MM.1S (cell line): ENCODE data around the gene ALX1.

Experiments
- DNase-seq: peaks from one replicate; pipeline ENCODE4 v3.0.0-alpha.2; 2015
- H2AFZ ChIP-seq: fragments of 300-600 bp; sonication (generic); 2 replicates; pipeline ENCODE4 v1.6.0; 2016; ENCODE audit warnings: antibody characterized with exemption, low read length
- H3F3A ChIP-seq: fragments of 300-600 bp; sonication (generic); 2 replicates; pipeline ENCODE4 v1.6.1; 2016; ENCODE audit warnings: mild to moderate bottlenecking, antibody characterized with exemption, low read length, moderate library complexity, mixed read lengths; ENCODE audit not compliant: insufficient read depth
- H3K27ac ChIP-seq: fragments of 300-600 bp; sonication (generic); 2 replicates; pipeline ENCODE4 v1.5.1; 2016; ENCODE audit warnings: mild to moderate bottlenecking, low read length
- H3K27me3 ChIP-seq: fragments of 300-600 bp; sonication (generic); replicated peaks from 2 replicates; pipeline ENCODE4 v1.6.0; 2016; ENCODE audit warnings: low read length; ENCODE audit not compliant: insufficient read depth
- H3K36me3 ChIP-seq: fragments of 300-600 bp; sonication (generic); replicated peaks from 2 replicates; pipeline ENCODE4 v1.6.1; 2016; ENCODE audit warnings: mild to moderate bottlenecking, low read length, mixed read lengths; ENCODE audit not compliant: insufficient read depth
- H3K4me1 ChIP-seq: fragments of 300-600 bp; sonication (generic); 2 replicates; pipeline ENCODE4 v1.6.1; 2016; ENCODE audit warnings: low read length, mixed read lengths
- H3K4me2 ChIP-seq: fragments of 300-600 bp; sonication (generic); 2 replicates; pipeline ENCODE4 v1.6.0; 2016; ENCODE audit warnings: low read depth, low read length
- H3K4me3 ChIP-seq: fragments of 300-600 bp; sonication (generic); 2 replicates; pipeline ENCODE4 v1.5.1; 2016; ENCODE audit warnings: low read length, mixed read lengths
- H3K79me2 ChIP-seq: fragments of 300-600 bp; sonication (generic); 2 replicates; pipeline ENCODE4 v1.6.1; 2016; ENCODE audit warnings: mixed run types, low read length, mixed read lengths
- H3K9ac ChIP-seq: fragments of 300-600 bp; sonication (generic); 2 replicates; pipeline ENCODE4 v1.6.1; 2016; ENCODE audit warnings: low read length, mixed read lengths
- H3K9me2 ChIP-seq: fragments of 300-600 bp; sonication (generic); replicated peaks from 2 replicates; pipeline ENCODE4 v1.6.1; 2016; ENCODE audit warnings: mild to moderate bottlenecking, low read length, mixed read lengths; ENCODE audit not compliant: insufficient read depth
- H3K9me3 ChIP-seq: fragments of 300-600 bp; sonication (generic); replicated peaks from 2 replicates; pipeline ENCODE4 v1.6.1; 2016; ENCODE audit warnings: mild to moderate bottlenecking, low read length, mixed read lengths; ENCODE audit not compliant: insufficient read depth
- H4K20me1 ChIP-seq: fragments of 300-600 bp; sonication (generic); 2 replicates; pipeline ENCODE4 v1.6.1; 2016; ENCODE audit warnings: mild to moderate bottlenecking, low read length, moderate library complexity, mixed read lengths; ENCODE audit not compliant: insufficient read depth
- CTCF ChIP-seq: fragments of 300-600 bp; sonication (generic); IDR thresholded peaks from 2 replicates; pipeline ENCODE4 v1.5.1; 2016; ENCODE audit warnings: antibody characterized with exemption, low read length, mixed read lengths
- EZH2 ChIP-seq: fragments of 300-600 bp; sonication (generic); optimal IDR thresholded peaks from 2 replicates; pipeline ENCODE3; 2017; ENCODE audit warnings: low read depth, mild to moderate bottlenecking, antibody characterized with exemption, low read length, mixed read lengths
- EZH2phosphoT487 ChIP-seq: fragments of 300-600 bp; sonication (generic); IDR thresholded peaks from 2 replicates; pipeline ENCODE4 v1.6.1; 2018; ENCODE audit warnings: antibody characterized with exemption, low read length

Gene ALX1

GRCh38 chr12:85275374-85275773, 4.6 kb upstream of the ALX1 start:
- Histone ChIP-seq H3K27ac (no peak overlapping the region), H3K9me2 (no peaks in the 10 kb centered on the region), H3K4me1 (peaks cover 7% of the 10 kb centered on the region; the same call in 1 of the 2 replicates), H4K20me1 (no peaks in the 10 kb centered on the region), H3K9ac (no peak overlapping the region), H2AFZ (no peak overlapping the region), H3K9me3 (no peaks in the 10 kb centered on the region), H3K4me3 (no peak overlapping the region), H3K79me2 (no peaks in the 10 kb centered on the region), H3K36me3 (no peaks in the 10 kb centered on the region), H3K27me3 (no peaks in the 10 kb centered on the region), H3F3A (0 out of 2 replicates have a peak, but pooled peaks cover 5% of the 10 kb centered on the region), H3K4me2 (no peak overlapping the region)
- no peak for TF ChIP-seq CTCF
- no peak for TF ChIP-seq EZH2phosphoT487
- TF ChIP-seq EZH2: no peak
- peak; percentile 58 for DNase-seq

GRCh38 chr12:85277191-85277590, 2.8 kb upstream of the ALX1 start:
- Histone ChIP-seq H3F3A (0 out of 2 replicates have a peak, but pooled peaks cover 5% of the 10 kb centered on the region), H3K4me1 (peaks cover 7% of the 10 kb centered on the region; the same call in 1 of the 2 replicates), H3K4me2 (no peak overlapping the region), H3K9me3 (no peaks in the 10 kb centered on the region), H4K20me1 (no peaks in the 10 kb centered on the region), H2AFZ (no peak overlapping the region), H3K27ac (no peak overlapping the region), H3K79me2 (no peaks in the 10 kb centered on the region), H3K36me3 (no peaks in the 10 kb centered on the region), H3K9me2 (no peaks in the 10 kb centered on the region), H3K4me3 (no peak overlapping the region), H3K9ac (no peak overlapping the region), H3K27me3 (no peaks in the 10 kb centered on the region; the same call in 1 of the 2 replicates)
- TF ChIP-seq EZH2 (no peak), CTCF (no peak), EZH2phosphoT487 (no peak)
- no peak for DNase-seq

- Histone ChIP-seq H3K9me3 (no peaks in the 10 kb centered on the region), H3K27me3 (no peaks in the 10 kb centered on the region; the same call in 1 of the 2 replicates), H3K9ac (no peak overlapping the region), H3K4me3 (no peak overlapping the region), H2AFZ (no peak overlapping the region), H3K79me2 (no peaks in the 10 kb centered on the region), H3K36me3 (no peaks in the 10 kb centered on the region), H3K9me2 (no peaks in the 10 kb centered on the region), H3K27ac (no peak overlapping the region), H3F3A (0 out of 2 replicates have a peak, but pooled peaks cover 5% of the 10 kb centered on the region), H4K20me1 (no peaks in the 10 kb centered on the region), H3K4me1 (peaks cover 7% of the 10 kb centered on the region; the same call in 1 of the 2 replicates), H3K4me2 (no peak overlapping the region)
- TF ChIP-seq EZH2phosphoT487: no peak
- TF ChIP-seq EZH2: no peak
- TF ChIP-seq CTCF: no peak
- DNase-seq: no peak
Observed at GRCh38 chr12:85277900-85278597, 2.0 kb upstream of the ALX1 start.
